Cardiac atrium fibroblast (primary cell): ENCODE data around the gene SAP30. TPM values are rescaled to one million over a fixed set of nuclear protein-coding genes. Genes with fewer than 3 reads are reported as not detected.

Experiments
- total RNA-seq: library from RNA; depleted of rRNA; stranded (reverse); fragments of >200 nt; gene quantifications from 2 replicates; pipeline ENCODE4 v1.2.3, GENCODE V29; 2015

SAP30 gene, protein sequence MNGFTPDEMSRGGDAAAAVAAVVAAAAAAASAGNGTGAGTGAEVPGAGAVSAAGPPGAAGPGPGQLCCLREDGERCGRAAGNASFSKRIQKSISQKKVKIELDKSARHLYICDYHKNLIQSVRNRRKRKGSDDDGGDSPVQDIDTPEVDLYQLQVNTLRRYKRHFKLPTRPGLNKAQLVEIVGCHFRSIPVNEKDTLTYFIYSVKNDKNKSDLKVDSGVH
- 19.5 and 20.9 TPM in 2 replicates for total RNA-seq

DNA sequence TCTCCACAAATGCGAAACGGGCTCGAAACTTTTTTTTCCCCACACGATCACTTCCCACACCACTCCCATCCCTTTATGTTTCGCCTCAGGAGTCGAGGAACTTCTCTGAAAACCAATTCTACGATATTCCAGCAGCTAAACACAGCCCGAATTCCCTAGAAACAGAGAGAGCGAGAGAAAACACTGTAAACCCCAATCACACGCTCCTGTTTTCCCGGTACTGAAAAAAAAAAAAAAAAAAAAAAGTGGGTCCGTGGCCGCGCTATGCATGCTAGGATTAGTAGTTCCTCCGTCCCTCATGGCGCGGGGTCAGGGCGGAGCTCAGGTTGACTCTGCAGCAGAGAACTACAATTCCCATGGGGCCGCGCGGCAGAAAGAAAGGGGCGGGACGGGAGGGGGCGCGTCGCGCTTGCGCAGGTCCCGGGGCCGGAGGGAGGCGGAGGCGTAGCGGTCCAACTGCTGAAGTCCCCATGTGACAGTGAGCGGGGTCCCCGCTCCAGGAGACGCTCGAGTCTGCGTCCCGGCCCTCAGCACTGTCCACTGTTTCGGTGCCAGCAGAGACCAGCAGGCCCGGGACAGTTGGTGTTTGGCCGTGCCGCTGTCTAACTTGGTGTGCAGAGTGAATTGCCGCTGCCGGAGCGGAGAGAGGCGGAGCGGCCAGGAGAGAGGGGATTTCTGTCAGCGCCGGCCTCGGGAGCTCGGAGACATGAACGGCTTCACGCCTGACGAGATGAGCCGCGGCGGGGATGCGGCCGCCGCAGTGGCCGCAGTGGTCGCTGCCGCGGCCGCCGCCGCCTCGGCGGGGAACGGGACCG is at the start of gene SAP30:
TSS of gene SAP30 (plus strand) at position 478 of the 815 bp plus-strand sequence. CDS start at position 707, 229 bp downstream.

DNA sequence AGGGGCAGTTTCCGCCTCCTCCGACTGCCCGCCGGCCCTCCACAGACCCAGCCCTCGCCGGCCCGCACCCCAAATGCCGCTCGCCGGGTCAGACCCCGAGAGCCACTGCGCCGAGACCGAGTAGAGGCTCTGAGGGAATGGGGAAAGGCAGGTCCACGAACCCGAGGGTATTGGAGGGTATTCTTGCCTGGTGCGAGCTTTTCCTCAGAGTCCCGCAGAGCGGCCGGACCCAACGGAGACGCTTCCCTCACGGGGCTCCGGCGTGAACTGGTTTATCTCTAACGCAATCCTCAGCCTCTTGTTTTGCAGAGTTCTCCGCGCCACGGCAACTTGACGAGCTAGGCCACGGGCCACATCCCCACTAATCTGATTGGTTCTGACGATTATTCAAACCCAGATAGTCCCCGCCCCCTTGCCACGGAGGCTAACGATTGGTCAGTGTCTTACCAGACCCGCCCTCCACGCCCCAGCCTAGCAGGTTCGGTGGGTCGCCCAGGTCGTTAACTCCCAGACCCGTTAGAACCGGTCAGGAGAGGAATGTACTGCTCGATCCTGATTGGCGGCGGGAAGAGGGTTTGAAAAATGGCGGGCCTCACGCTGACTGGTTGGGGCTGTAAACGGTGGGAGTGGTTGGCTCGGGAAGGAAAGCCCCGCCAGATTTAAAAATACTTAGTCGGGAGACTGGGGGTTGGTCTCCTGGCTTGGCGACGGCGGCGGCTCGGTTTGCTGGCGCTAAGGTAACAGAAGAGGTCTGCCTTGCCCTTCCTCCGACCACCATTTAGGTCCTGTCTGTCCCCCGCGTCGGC is 36.5 kb upstream of the SAP30 start, which contains the start of gene HMGB2:
TSS of gene HMGB2 (minus strand) at position 274 of the 806 bp plus-strand sequence. CDS start 709 bp downstream, outside the sequence.

DNA sequence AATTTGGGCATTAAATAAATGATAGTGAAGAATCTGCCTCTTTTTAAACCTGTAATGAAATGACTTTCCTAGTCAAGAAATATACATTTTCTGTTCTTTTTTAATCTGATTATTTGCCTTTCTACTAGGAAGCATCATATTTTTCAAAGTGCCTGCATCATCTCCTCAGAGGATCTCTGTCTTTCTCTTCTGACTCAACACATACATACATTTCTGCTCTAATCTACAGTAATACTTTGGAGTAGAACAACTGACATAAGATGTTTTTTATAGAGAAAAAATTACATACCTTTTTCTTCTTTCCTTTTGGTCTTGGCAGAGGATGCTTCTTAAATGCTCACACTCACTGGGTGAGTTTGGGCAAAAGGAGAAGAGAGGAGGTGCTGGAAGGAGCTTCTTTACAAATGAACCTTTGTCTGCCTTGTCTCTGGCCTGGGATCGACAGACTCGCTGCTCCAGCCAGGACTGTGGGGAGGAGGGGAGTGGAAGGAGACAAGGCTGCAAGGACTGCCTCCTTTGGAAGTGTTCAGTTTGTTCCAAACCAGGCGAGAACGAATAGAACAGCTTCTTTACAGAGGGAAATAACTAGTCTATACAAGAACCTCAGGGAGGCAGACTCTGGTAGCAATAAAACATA is 28.1 kb downstream of the SAP30 start, which contains the start of gene SCRG1:
TSS of gene SCRG1 (minus strand) at position 338 of the 637 bp plus-strand sequence. CDS start 7,702 bp downstream, outside the sequence.

Other genes starting within 250 kb of the SAP30 start
- gene GALNT7, start 202.1 kb upstream of the SAP30 start, total RNA-seq, result 14.7 and 18.1 TPM in 2 replicates
- gene HMGB2, start 36.6 kb upstream of the SAP30 start, total RNA-seq, result 19.9 and 23.7 TPM in 2 replicates
- gene SCRG1, start 28.2 kb downstream of the SAP30 start, total RNA-seq, result 1.8 TPM in 2 replicates
- gene HAND2, start 159.3 kb downstream of the SAP30 start, total RNA-seq, result 11.0 TPM in 2 replicates